Measurements from ENCODE around the gene GADD45GIP1. TPM values are rescaled to one million over a fixed set of nuclear protein-coding genes. Genes with fewer than 3 reads are reported as not detected.

The GADD45GIP1 gene
- total RNA-seq, 1 donor from 2014 or later: 31.4 TPM

GRCh38 chr19:12987781-12988180 lies 30.8 kb upstream of the GADD45GIP1 start:
- intact Hi-C loops (cut with micrococcal nuclease): no loop called here
- H3K36me3 ChIP-seq: no peaks in the 10 kb centered on the region
- no peaks in the 10 kb centered on the region for H3K27me3 ChIP-seq (ENCODE audit: low read depth)
- H3K9me3 ChIP-seq (replicated peaks): no peaks in the 10 kb centered on the region
- no peak for TF ChIP-seq CTCF (IDR thresholded peaks at IDR 0.05; ENCODE audit: borderline replicate concordance)
- DNase-seq: no peak
- peaks cover 23% of the 10 kb centered on the region for H3K4me1 ChIP-seq
- no peak overlapping the region for H3K27ac ChIP-seq (replicated peaks)
- no peak overlapping the region for H3K4me3 ChIP-seq

- Histone ChIP-seq H3K4me1 (peaks cover 24% of the 10 kb centered on the region), H3K36me3 (no peaks in the 10 kb centered on the region), H3K9me3 (replicated peaks) (no peaks in the 10 kb centered on the region), H3K27ac (replicated peaks) (no peak overlapping the region), H3K27me3 (ENCODE audit: low read depth) (no peaks in the 10 kb centered on the region), H3K4me3 (no peak overlapping the region)
- no peak for TF ChIP-seq CTCF (IDR thresholded peaks at IDR 0.05; ENCODE audit: borderline replicate concordance)
- intact Hi-C loops (cut with micrococcal nuclease): no loop called here
- no peak for DNase-seq
These were observed 30.2 kb upstream of the GADD45GIP1 start for GRCh38 chr19:12987190-12987589.

- H3K9me3 ChIP-seq (replicated peaks): no peaks in the 10 kb centered on the region
- no peak overlapping the region for H3K4me3 ChIP-seq
- DNase-seq: no peak
- intact Hi-C loops (cut with micrococcal nuclease): no loop called here
- no peak overlapping the region for H3K27ac ChIP-seq (replicated peaks)
- H3K36me3 ChIP-seq: no peaks in the 10 kb centered on the region
- peaks cover 24% of the 10 kb centered on the region for H3K4me1 ChIP-seq
- TF ChIP-seq CTCF (IDR thresholded peaks at IDR 0.05; ENCODE audit: borderline replicate concordance): no peak
- H3K27me3 ChIP-seq (ENCODE audit: low read depth): no peaks in the 10 kb centered on the region
These were observed 29.7 kb upstream of the GADD45GIP1 start for GRCh38 chr19:12986726-12987125.

- Histone ChIP-seq H3K27me3 (ENCODE audit: low read depth) (no peaks in the 10 kb centered on the region), H3K36me3 (no peaks in the 10 kb centered on the region), H3K4me1 (peaks cover 24% of the 10 kb centered on the region), H3K4me3 (no peak overlapping the region), H3K27ac (replicated peaks) (peak overlapping the region; percentile 41), H3K9me3 (replicated peaks) (no peaks in the 10 kb centered on the region)
- DNase-seq: peak; percentile 67
- intact Hi-C loops (cut with micrococcal nuclease): no loop called here
- TF ChIP-seq CTCF (IDR thresholded peaks at IDR 0.05; ENCODE audit: borderline replicate concordance): no peak
These were observed 28.2 kb upstream of the GADD45GIP1 start for GRCh38 chr19:12985049-12985776.

- H3K36me3 ChIP-seq: no peaks in the 10 kb centered on the region
- no peak for DNase-seq
- intact Hi-C loops (cut with micrococcal nuclease): loop anchor here (5.0 kb wide), 1 partner anchor 108 kb away; no protein-coding TSS in a partner anchor
- no peaks in the 10 kb centered on the region for H3K27me3 ChIP-seq (ENCODE audit: low read depth)
- TF ChIP-seq CTCF (IDR thresholded peaks at IDR 0.05; ENCODE audit: borderline replicate concordance): no peak
- peak overlapping the region; percentile 41 for H3K27ac ChIP-seq (replicated peaks)
- no peak overlapping the region for H3K4me3 ChIP-seq
- peaks cover 24% of the 10 kb centered on the region for H3K4me1 ChIP-seq
- no peaks in the 10 kb centered on the region for H3K9me3 ChIP-seq (replicated peaks)
These were observed 27.6 kb upstream of the GADD45GIP1 start for GRCh38 chr19:12984683-12985048.
